NT2/D1 (cell line): ENCODE data around the gene ZSWIM7.
"Not testable (repeated sequence)": the region's sequence is repeated elsewhere in the genome, so short reads cannot be mapped to it uniquely, and the experiment has no call there.

Experiments
- DNase-seq: peaks from one replicate; pipeline ENCODE4 v3.0.0-alpha.2; 2011; ENCODE audit warnings: low read depth, low spot score
- H3K27me3 ChIP-seq: 2 replicates; pipeline ENCODE4 v1.6.0; 2011; ENCODE audit warnings: mild to moderate bottlenecking; ENCODE audit not compliant: insufficient read length, insufficient read depth
- H3K36me3 ChIP-seq: 2 replicates; pipeline ENCODE4 v1.6.1; 2011; ENCODE audit warnings: mild to moderate bottlenecking, low read length, mixed read lengths; ENCODE audit not compliant: insufficient read depth, insufficient read length
- H3K4me1 ChIP-seq: 2 replicates; pipeline ENCODE4 v1.5.1; 2011; ENCODE audit not compliant: insufficient read depth, insufficient read length
- H3K4me3 ChIP-seq: 2 replicates; pipeline ENCODE4 v1.5.1; 2011; ENCODE audit warnings: low read depth; ENCODE audit not compliant: insufficient read length
- H3K9ac ChIP-seq: 2 replicates; pipeline ENCODE4 v1.6.0; 2011; ENCODE audit warnings: low read depth; ENCODE audit not compliant: insufficient read length
- H3K9me3 ChIP-seq: 2 replicates; pipeline ENCODE4 v1.5.1; 2011; ENCODE audit warnings: mild to moderate bottlenecking, low read length; ENCODE audit not compliant: insufficient read depth
- SUZ12 ChIP-seq: IDR thresholded peaks from 2 replicates; pipeline ENCODE4 v1.6.1; 2011; ENCODE audit not compliant: insufficient read length, insufficient read depth; ENCODE audit errors: extremely low read depth
- YY1 ChIP-seq: IDR thresholded peaks from 2 replicates; pipeline ENCODE4 v1.6.1; 2011; ENCODE audit not compliant: insufficient read length, insufficient read depth
- ZNF274 ChIP-seq: IDR thresholded peaks from 2 replicates; pipeline ENCODE4 v1.6.1; 2011; ENCODE audit warnings: mild to moderate bottlenecking, low read depth, low read length

The ZSWIM7 gene

DNA sequence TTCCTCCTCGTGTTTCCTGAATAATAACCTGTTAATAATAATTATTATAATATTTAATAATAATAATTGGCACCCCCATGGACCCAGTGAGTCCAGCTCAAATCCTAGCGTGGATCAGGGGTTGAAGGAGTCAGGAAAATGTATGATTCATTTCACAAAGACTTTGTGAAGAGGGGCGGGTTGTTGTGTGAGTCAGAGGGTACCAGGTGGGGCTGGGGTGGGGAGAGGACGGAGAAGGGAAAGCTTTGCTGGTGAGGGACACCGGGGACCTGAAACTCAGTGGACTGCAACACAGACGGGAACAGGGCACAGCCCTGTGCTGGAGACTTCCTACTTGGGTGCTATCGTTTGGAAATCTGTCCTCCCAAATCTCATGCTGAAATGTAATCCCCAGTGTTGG is 57.7 kb downstream of the ZSWIM7 start:
- H3K27me3 ChIP-seq: peaks cover 40% of the 10 kb centered on the region
- H3K4me3 ChIP-seq: no peak overlapping the region
- TF ChIP-seq YY1 (no peak), ZNF274 (no peak), SUZ12 (no peak)
- H3K9ac ChIP-seq: no peak overlapping the region
- H3K4me1 ChIP-seq: no peaks in the 10 kb centered on the region
- no peak for DNase-seq
- H3K36me3 ChIP-seq: no peaks in the 10 kb centered on the region
- H3K9me3 ChIP-seq: no peaks in the 10 kb centered on the region

DNA sequence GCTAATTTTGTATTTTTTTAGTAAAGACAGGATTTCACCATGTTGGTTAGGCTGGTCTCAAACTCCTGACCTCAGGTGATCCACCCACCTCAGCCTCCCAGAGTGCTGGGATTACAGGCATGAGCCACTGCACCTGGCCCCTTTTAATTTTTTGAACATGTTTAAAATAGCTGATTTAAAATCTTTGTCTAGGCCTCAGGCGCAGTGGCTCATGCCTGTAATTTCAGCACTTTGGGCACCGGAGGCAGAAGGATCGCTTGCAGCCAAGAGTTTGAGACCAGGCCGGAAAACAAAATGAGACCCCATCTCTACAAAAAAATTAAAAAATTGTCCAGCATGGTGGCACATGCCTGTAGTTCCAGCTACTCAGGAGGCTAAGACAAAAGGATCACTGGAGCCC is 63.0 kb downstream of the ZSWIM7 start:
- H3K27me3 ChIP-seq, H3K9me3 ChIP-seq: not testable (repeated sequence)

DNA sequence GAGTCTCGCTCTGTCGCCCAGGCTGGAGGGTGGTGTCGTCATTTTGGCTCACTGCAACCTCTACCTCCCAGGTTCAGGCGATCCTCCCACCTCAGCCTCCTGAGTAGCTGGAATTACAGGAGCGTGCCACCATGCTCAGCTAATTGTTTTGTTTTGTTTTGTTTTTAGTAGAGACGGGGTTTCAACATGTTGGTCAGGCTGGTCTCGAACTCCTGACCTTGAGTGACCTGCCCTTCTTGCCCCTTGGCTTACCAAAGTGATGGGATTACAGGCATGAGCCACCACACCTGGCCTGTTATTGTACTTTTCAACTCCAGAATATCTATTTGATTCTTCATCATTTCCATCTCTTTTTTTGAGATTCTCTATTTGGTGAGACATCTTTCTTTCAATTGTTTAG is 63.6 kb downstream of the ZSWIM7 start:
- H3K9ac ChIP-seq: no peak overlapping the region
- TF ChIP-seq SUZ12 (no peak), ZNF274 (no peak), YY1 (no peak)
- H3K4me3 ChIP-seq: no peak overlapping the region
- no peak for DNase-seq
- no peaks in the 10 kb centered on the region for H3K36me3 ChIP-seq
- no peaks in the 10 kb centered on the region for H3K4me1 ChIP-seq
- H3K27me3 ChIP-seq: peaks cover 1% of the 10 kb centered on the region
- no peaks in the 10 kb centered on the region for H3K9me3 ChIP-seq

More for the DNA sequence above, 63.0 kb downstream of the ZSWIM7 start:
- not testable (repeated sequence) for H3K4me3 ChIP-seq, H3K36me3 ChIP-seq, H3K9ac ChIP-seq, DNase-seq, H3K4me1 ChIP-seq

DNA sequence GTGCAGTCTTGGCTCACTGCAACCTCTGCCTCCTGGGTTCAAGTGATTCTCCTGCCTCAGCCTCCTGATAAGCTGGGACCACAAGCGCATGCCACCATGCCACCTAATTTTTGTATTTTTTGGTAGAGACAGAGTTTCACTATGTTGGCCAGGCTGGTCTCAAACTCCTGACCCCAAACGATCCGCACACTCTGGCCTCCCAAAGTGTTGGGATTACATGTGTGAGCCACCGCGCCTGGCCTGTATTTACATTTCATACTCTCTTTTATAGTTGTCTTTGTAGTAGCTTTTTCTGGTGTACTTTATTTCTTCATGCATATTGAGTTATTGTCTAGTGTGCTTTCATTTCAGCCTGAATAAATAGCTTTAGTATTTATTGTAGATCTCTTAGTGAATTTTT is 64.6 kb downstream of the ZSWIM7 start:
- DNase-seq: no peak
- Histone ChIP-seq H3K4me3 (no peak overlapping the region), H3K27me3 (no peaks in the 10 kb centered on the region), H3K9ac (no peak overlapping the region), H3K36me3 (no peaks in the 10 kb centered on the region), H3K4me1 (no peaks in the 10 kb centered on the region), H3K9me3 (no peaks in the 10 kb centered on the region)
- TF ChIP-seq ZNF274 (no peak), SUZ12 (no peak), YY1 (no peak)

DNA sequence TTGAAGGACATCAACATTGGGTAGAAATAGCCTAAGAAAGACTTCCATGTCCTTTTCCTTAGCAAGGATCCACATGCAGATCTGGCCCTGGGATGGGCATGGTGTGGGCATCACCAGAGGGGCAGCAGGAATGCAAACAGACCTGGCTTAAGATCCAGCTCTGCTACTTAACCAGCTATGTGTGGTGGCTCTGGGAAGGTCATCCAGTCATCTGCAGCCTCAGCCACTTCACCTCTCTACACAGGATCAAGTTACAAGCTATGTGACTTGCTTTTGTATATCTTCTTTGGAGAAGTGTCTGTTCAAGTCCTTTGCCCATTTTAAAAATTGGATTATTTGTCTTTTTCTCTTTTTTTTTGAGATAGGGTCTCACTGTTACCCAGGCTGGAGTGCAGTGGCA is 68.1 kb downstream of the ZSWIM7 start:
- DNase-seq: no peak
- Histone ChIP-seq H3K27me3 (no peaks in the 10 kb centered on the region), H3K9ac (no peak overlapping the region), H3K4me1 (no peaks in the 10 kb centered on the region), H3K9me3 (no peaks in the 10 kb centered on the region), H3K36me3 (no peaks in the 10 kb centered on the region), H3K4me3 (no peak overlapping the region)
- TF ChIP-seq SUZ12 (no peak), ZNF274 (no peak), YY1 (no peak)

DNA sequence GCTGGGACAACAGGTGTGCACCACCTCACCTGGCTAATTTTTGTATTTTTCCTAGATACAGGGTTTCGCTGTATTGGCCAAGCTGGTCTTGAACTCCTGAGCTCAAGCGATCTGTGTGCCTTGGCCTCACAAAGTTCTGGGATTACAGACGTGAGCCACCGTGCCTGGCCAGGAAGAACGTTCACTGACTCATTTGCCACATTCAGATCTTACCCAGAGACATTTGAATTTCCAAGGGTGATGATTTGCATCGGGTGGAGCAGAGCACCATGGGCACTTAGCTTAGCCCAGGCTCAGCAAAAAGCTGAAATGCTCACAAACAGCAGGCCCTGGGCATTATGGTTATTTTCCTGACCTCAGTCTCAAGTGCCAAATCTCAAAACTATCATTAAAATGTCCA is 69.1 kb downstream of the ZSWIM7 start:
- no peaks in the 10 kb centered on the region for H3K36me3 ChIP-seq
- H3K9me3 ChIP-seq: no peaks in the 10 kb centered on the region
- no peaks in the 10 kb centered on the region for H3K4me1 ChIP-seq
- H3K9ac ChIP-seq: no peak overlapping the region
- no peaks in the 10 kb centered on the region for H3K27me3 ChIP-seq
- H3K4me3 ChIP-seq: no peak overlapping the region
- DNase-seq: no peak
- TF ChIP-seq ZNF274: no peak
- no peak for TF ChIP-seq SUZ12
- TF ChIP-seq YY1: no peak

DNA sequence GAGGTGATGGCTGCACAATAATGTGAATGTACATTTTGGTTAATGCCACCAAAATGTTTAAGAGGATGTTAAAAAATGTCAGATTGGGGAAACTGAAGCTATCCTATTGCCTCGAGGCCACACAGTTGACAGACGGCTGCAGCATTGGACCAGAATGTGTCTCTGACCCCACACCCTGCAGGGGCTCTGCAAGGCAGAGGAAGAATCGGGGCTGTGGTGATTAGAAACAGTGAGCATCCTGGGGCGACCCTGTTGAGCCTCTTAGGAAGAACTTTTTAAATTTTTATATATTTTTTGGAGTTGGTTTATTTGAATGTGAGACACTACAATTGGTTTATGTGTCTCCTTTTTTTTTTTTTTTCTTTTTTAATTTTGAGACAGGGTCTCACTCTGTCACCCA is 69.6 kb downstream of the ZSWIM7 start:
- H3K9ac ChIP-seq: no peak overlapping the region
- DNase-seq: no peak
- no peak overlapping the region for H3K4me3 ChIP-seq
- no peaks in the 10 kb centered on the region for H3K9me3 ChIP-seq
- H3K27me3 ChIP-seq: no peaks in the 10 kb centered on the region
- TF ChIP-seq ZNF274: no peak
- no peak for TF ChIP-seq SUZ12
- no peak for TF ChIP-seq YY1
- no peaks in the 10 kb centered on the region for H3K36me3 ChIP-seq
- H3K4me1 ChIP-seq: no peaks in the 10 kb centered on the region

DNA sequence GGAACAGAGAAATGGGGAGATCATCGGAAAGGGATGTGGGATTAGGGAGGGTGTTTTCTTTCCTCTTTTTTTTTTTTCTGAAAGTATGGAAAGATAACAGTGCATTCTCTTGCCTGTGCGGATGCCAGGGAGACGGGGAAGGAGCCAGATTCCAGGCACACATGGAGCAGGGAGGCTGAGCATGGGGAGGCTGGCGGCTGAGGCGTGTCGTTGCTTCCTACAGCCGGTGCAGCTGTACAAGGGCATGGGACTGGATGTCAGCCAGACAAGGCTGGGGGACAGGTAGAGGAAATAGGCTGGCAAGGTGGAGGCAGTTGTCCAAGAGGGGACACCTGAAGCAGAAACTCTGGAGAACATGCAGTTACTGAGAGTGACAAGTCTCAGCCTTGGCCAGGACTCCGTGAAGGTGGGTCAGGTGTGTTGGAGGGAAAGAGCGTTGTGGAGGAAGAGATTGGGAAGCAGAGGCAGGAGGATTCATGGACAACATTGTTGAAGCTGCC is 71.2 kb downstream of the ZSWIM7 start:
- Histone ChIP-seq H3K9ac (no peak overlapping the region), H3K36me3 (no peaks in the 10 kb centered on the region), H3K9me3 (no peaks in the 10 kb centered on the region), H3K4me1 (no peaks in the 10 kb centered on the region), H3K4me3 (no peak overlapping the region), H3K27me3 (no peaks in the 10 kb centered on the region)
- no peak for DNase-seq
- TF ChIP-seq SUZ12 (no peak), YY1 (no peak), ZNF274 (no peak)
